Hepatocyte (in vitro differentiated cells): ENCODE measurements around the gene DHRS2.

Source experiments
- EZH2 ChIP-seq: fragments of 200-600 bp; sonication (generic); IDR thresholded peaks from 2 replicates; pipeline ENCODE4 v1.6.1; 2016; ENCODE audit warnings: antibody characterized with exemption, mild to moderate bottlenecking, borderline replicate concordance
- EZH2phosphoT487 ChIP-seq: fragments of 200-600 bp; sonication (generic); IDR thresholded peaks from one replicate; pipeline ENCODE4 v1.6.1; 2018; ENCODE audit warnings: antibody characterized with exemption, mild to moderate bottlenecking, low read depth, moderate library complexity; ENCODE audit not compliant: unreplicated experiment, severe bottlenecking
- TF ChIP-seq, protein P1 (sequence below): fragments of 200-600 bp; sonication (generic); IDR thresholded peaks from 2 replicates; pipeline ENCODE4 v1.5.1; 2016; ENCODE audit warnings: antibody characterized with exemption, mild to moderate bottlenecking; ENCODE audit not compliant: poor library complexity

DNA sequence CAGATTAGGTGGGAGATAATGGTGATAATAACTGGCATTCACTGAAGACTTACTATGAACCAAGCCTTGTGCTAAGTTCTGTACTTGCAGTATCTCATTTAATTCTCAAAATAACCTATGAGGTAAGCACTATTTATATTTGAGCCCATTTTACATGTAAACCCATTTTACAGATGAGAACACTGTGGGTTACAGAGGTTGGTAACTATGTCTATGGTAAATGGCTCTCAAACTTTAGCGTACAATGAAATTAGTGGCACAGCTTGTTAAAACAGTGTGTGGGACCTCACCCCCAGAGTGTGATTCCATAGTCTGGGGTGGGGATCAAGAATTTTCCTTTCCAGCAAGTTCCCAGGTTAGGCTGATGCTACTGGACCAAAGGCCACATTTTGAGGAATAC lies 35.4 kb upstream of the DHRS2 start:
- TF ChIP-seq, protein P1, sequence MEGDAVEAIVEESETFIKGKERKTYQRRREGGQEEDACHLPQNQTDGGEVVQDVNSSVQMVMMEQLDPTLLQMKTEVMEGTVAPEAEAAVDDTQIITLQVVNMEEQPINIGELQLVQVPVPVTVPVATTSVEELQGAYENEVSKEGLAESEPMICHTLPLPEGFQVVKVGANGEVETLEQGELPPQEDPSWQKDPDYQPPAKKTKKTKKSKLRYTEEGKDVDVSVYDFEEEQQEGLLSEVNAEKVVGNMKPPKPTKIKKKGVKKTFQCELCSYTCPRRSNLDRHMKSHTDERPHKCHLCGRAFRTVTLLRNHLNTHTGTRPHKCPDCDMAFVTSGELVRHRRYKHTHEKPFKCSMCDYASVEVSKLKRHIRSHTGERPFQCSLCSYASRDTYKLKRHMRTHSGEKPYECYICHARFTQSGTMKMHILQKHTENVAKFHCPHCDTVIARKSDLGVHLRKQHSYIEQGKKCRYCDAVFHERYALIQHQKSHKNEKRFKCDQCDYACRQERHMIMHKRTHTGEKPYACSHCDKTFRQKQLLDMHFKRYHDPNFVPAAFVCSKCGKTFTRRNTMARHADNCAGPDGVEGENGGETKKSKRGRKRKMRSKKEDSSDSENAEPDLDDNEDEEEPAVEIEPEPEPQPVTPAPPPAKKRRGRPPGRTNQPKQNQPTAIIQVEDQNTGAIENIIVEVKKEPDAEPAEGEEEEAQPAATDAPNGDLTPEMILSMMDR: no peak
- TF ChIP-seq EZH2: no peak
- TF ChIP-seq EZH2phosphoT487: no peak
